Diencephalon (tissue), 1 donor: ENCODE data around the gene PRAMEF4. TPM values are rescaled to one million over a fixed set of nuclear protein-coding genes. Genes with fewer than 3 reads are reported as not detected.

Experiments
- small RNA-seq: library from RNA; depleted of rRNA; stranded (forward); fragments of <200 nt; gene quantifications from one replicate; pipeline ENCODE3, GENCODE V24; 2014
- total RNA-seq: library from RNA; depleted of rRNA; stranded (reverse); fragments of >200 nt; gene quantifications from one replicate; pipeline ENCODE4 v1.2.3, GENCODE V29; 2014

Gene PRAMEF4
- total RNA-seq, result not detected

GRCh38 chr1:12886101-12886500, at the start of gene PRAMEF4:
PRAMEF4 (minus strand) TSS chr1:12886201; CDS start chr1:12883394, 2,807 bp downstream.

DNA sequence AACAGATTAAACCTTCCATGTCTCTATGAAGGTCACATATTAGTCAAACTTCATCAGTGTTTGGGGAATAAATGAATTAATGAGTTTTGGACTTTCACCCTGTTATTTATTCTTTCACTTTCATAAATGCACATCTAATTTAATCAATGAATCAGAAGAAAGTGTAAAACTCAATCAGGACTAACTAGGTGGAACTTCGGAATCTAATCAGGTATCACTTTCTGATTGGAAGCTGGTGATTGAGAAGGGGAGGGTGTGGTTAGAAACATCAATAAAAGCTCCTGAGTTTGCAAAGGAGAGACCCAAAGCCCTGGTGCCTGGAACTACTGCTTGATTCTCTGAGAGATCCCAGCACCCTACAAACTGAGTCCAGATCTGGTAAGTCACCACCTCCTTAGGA, 30.3 kb upstream of the PRAMEF4 start, which contains the start of gene PRAMEF7:
TSS of gene PRAMEF7 (plus strand) at position 301 of the 400 bp plus-strand sequence. CDS start 1,083 bp downstream, outside the sequence.

DNA sequence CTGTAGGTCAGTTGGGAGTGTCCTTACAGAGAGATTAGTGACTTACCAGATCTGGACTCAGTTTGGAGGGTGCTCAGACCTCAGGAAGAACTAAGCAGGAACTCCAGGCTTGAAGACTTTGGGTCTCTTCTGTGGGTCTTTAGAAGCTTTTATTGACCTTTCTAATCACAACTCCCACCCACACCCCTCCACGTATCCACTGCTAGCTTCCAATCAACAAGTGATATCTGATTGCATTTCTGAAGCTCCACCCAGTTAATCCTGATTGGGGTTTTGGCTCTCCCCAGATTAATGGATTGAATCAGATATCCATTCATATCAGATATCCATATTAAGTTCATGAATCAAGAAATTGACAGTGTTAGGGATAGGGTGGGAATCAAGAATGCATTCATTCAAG, 12.2 kb upstream of the PRAMEF4 start, which contains the start of gene PRAMEF10:
TSS of gene PRAMEF10 (minus strand) at position 101 of the 400 bp plus-strand sequence. CDS start 2,423 bp downstream, outside the sequence.

DNA sequence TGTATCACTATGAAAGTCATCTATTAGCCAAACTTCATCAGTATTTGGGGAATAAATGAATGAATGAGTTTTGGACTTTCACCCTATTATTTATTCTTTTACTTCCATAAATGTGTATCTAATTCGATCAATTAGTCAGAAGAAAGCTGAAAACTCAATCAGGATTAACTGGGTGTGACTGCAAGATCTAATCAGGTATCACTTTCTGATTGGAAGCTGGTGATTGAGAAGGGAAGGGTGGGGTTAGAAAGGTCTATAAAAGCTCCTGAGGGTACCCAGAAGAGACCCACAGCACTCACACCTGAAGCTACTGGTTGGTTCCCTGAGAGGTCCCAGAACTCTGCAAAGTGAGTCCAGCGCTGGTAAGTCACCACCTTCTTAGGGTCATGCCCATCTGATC, 29.2 kb downstream of the PRAMEF4 start, which contains the start of gene PRAMEF2:
TSS of gene PRAMEF2 (plus strand) at position 301 of the 400 bp plus-strand sequence. CDS start 1,924 bp downstream, outside the sequence.

DNA sequence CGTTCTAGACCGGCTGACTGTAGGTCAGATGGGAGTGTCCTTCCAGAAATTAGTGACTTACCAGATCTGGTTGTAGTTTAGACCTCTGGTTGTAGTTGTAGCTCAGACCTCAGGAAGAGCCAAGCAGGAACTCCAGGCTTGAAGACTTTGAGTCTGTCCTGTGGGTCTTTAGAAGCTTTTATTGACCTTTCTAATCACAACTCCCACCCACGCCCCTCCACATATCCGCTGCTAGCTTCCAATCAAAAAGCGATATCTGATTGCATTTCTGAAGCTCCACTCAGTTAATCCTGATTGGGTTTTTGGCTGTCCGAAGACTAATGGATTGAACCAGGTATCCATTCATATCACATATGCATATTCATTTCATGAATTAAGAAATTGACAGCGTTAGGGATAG, 37.4 kb downstream of the PRAMEF4 start, which contains the start of gene HNRNPCL1:
TSS of gene HNRNPCL1 (minus strand) at position 101 of the 400 bp plus-strand sequence. CDS start 431 bp downstream, outside the sequence.

DNA sequence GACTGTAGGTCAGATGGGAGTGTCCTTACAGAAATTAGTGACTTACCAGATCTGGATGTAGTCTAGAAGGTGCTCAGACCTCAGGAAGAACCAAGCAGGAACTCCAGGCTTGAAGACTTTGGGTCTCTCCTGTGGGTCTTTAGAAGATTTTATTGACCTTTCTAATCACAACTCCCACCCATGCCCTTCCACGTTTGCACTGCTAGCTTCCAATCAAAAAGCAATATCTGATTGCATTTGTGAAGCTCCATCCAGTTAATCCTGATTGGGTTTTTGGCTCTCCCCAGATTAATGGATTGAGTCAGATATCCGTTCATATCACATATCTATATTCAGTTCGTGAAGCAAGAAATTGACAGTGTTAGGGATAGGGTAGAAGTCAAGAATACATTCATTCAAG, 54.7 kb downstream of the PRAMEF4 start, which contains the start of gene PRAMEF11:
TSS of gene PRAMEF11 (minus strand) at position 101 of the 400 bp plus-strand sequence. CDS start 2,621 bp downstream, outside the sequence.

Small RNA genes within 50 kb of the gene (small RNA-seq; reads per million reads assigned to genes)
- gene RNU6-1072P, result not detected

Other genes with a start within 250 kb of the PRAMEF4 start
- gene AADACL4, start 242.1 kb downstream of the PRAMEF4 start, total RNA-seq, result not detected
- gene AADACL3, start 170.1 kb downstream of the PRAMEF4 start, total RNA-seq, result not detected
- gene CFAP107, start 140.0 kb downstream of the PRAMEF4 start, total RNA-seq, result 3.0 TPM
- gene PRAMEF12, start 112.5 kb downstream of the PRAMEF4 start, total RNA-seq, result not detected
- not detected for gene PRAMEF1, start 94.8 kb downstream of the PRAMEF4 start, total RNA-seq
- gene PRAMEF11, start 54.8 kb downstream of the PRAMEF4 start, total RNA-seq, result not detected
- not detected for gene HNRNPCL1, start 37.5 kb downstream of the PRAMEF4 start, total RNA-seq
- gene PRAMEF2, start 29.1 kb downstream of the PRAMEF4 start, total RNA-seq, result not detected
- gene PRAMEF10, start 12.1 kb upstream of the PRAMEF4 start, total RNA-seq, result not detected
- gene PRAMEF7, start 30.4 kb upstream of the PRAMEF4 start, total RNA-seq, result not detected
- gene PRAMEF6, start 61.4 kb upstream of the PRAMEF4 start, total RNA-seq, result not detected
- not detected for gene PRAMEF27, start 170.4 kb upstream of the PRAMEF4 start, total RNA-seq
- not detected for gene HNRNPCL3, start 174.6 kb upstream of the PRAMEF4 start, total RNA-seq
- gene PRAMEF25, start 184.6 kb upstream of the PRAMEF4 start, total RNA-seq, result not detected
- gene HNRNPCL2, start 230.7 kb upstream of the PRAMEF4 start, total RNA-seq, result not detected